HEK293T (cell line): ENCODE measurements around the gene WDFY1.

Source experiments
- CTCF ChIA-PET: fragments of 350-600 bp; formaldehyde crosslinking; extraction: SDS; loops from one replicate; lab custom pipeline; 2021; ENCODE audit warnings: antibody characterized with exemption, inconsistent platforms; lab: Yijun Ruan, JAX
- POLR2A ChIA-PET: fragments of 350-600 bp; formaldehyde crosslinking; extraction: SDS; loops from one replicate; lab custom pipeline; 2020; ENCODE audit warnings: antibody characterized with exemption, inconsistent platforms; lab: Yijun Ruan, JAX
- DNase-seq: peaks from one replicate; pipeline ENCODE4 v3.0.0; 2012; ENCODE audit warnings: mixed read lengths; ENCODE audit errors: extremely low spot score
- ARNT ChIP-seq: fragments of 450-650 bp; IDR thresholded peaks from 2 replicates; pipeline ENCODE4 v1.6.1; 2017; ENCODE audit warnings: mild to moderate bottlenecking
- BHLHE40 ChIP-seq: fragments of 450-650 bp; IDR thresholded peaks from 2 replicates; pipeline ENCODE4 v1.6.1; 2016; ENCODE audit warnings: mild to moderate bottlenecking, moderate library complexity, borderline replicate concordance
- CTBP1 ChIP-seq: fragments of 450-650 bp; IDR thresholded peaks from 2 replicates; pipeline ENCODE4 v1.6.1; 2016; ENCODE audit warnings: borderline replicate concordance
- ELF4 ChIP-seq: fragments of 450-650 bp; IDR thresholded peaks from 2 replicates; pipeline ENCODE4 v1.6.1; 2017; ENCODE audit warnings: antibody characterized with exemption
- FOXA1 ChIP-seq: fragments of 450-650 bp; IDR thresholded peaks from 2 replicates; pipeline ENCODE4 v1.6.1; 2016; ENCODE audit warnings: mild to moderate bottlenecking
- FOXK2 ChIP-seq: fragments of 450-650 bp; IDR thresholded peaks from 2 replicates; pipeline ENCODE4 v1.6.1; 2016; ENCODE audit warnings: mild to moderate bottlenecking
- FOXM1 ChIP-seq: fragments of 450-650 bp; IDR thresholded peaks from 2 replicates; pipeline ENCODE4 v1.6.1; 2017; ENCODE audit warnings: mild to moderate bottlenecking, borderline replicate concordance
- HDGF ChIP-seq: fragments of 450-650 bp; IDR thresholded peaks from 2 replicates; pipeline ENCODE4 v1.6.1; 2017; ENCODE audit warnings: antibody characterized with exemption, borderline replicate concordance
- L3MBTL2 ChIP-seq: fragments of 450-650 bp; conservative IDR thresholded peaks from 2 replicates; pipeline ENCODE4 v1.6.1; 2016; ENCODE audit warnings: mild to moderate bottlenecking
- LEF1 ChIP-seq: fragments of 450-650 bp; IDR thresholded peaks from 2 replicates; pipeline ENCODE4 v1.6.1; 2017; ENCODE audit warnings: mild to moderate bottlenecking, borderline replicate concordance
- NFRKB ChIP-seq: fragments of 450-650 bp; IDR thresholded peaks from 2 replicates; pipeline ENCODE4 v1.6.1; 2016; ENCODE audit warnings: mild to moderate bottlenecking, moderate library complexity
- PKNOX1 ChIP-seq: fragments of 450-650 bp; IDR thresholded peaks from 2 replicates; pipeline ENCODE4 v1.6.1; 2016
- SP1 ChIP-seq: fragments of 450-650 bp; IDR thresholded peaks from 2 replicates; pipeline ENCODE4 v1.6.1; 2017
- SUZ12 ChIP-seq: fragments of 450-650 bp; IDR thresholded peaks from 2 replicates; pipeline ENCODE4 v1.6.1; 2016; ENCODE audit warnings: mild to moderate bottlenecking
- TARDBP ChIP-seq: fragments of 450-650 bp; IDR thresholded peaks from 2 replicates; pipeline ENCODE4 v1.6.1; 2016
- ZNF384 ChIP-seq: fragments of 450-650 bp; IDR thresholded peaks from 2 replicates; pipeline ENCODE4 v1.6.1; 2016

Gene WDFY1

GRCh38 chr2:223896833-223897311, 48.3 kb downstream of the WDFY1 start:
- CTCF ChIA-PET, result interaction anchor here (0.7 kb wide), 1 partner anchor 977 kb away, joined by 3 read pairs; no protein-coding TSS in a partner anchor
- TF ChIP-seq BHLHE40 (no peak), ZNF384 (no peak), TARDBP (no peak), CTBP1 (no peak), SP1 (no peak), SUZ12 (no peak), HDGF (no peak), NFRKB (no peak), FOXK2 (no peak), FOXM1 (no peak), FOXA1 (no peak), PKNOX1 (no peak), ARNT (no peak), ELF4 (no peak), L3MBTL2 (no peak), LEF1 (no peak)
- DNase-seq, result no peak
- POLR2A ChIA-PET, result no interaction called here

- ChIA-PET CTCF (no interaction called here), POLR2A (interaction anchor here (0.6 kb wide), 1 partner anchor 62 kb away, joined by 3 read pairs; the partner anchor contains the start of gene MRPL44)
- TF ChIP-seq SUZ12 (no peak), HDGF (no peak), ZNF384 (no peak), SP1 (no peak), CTBP1 (no peak), L3MBTL2 (no peak), TARDBP (no peak), PKNOX1 (no peak), LEF1 (no peak)
- DNase-seq, result no peak
These were observed 50.2 kb downstream of the WDFY1 start for GRCh38 chr2:223894968-223895367.

GRCh38 chr2:223894009-223894408, 51.1 kb downstream of the WDFY1 start:
- CTCF ChIA-PET, result no interaction called here
- POLR2A ChIA-PET, result no interaction called here

GRCh38 chr2:223890721-223891120, 54.4 kb downstream of the WDFY1 start:
- ChIA-PET POLR2A (no interaction called here), CTCF (no interaction called here)
- TF ChIP-seq ZNF384 (no peak), ELF4 (no peak), SUZ12 (no peak), CTBP1 (no peak), BHLHE40 (no peak), FOXM1 (no peak), FOXK2 (no peak), HDGF (no peak), PKNOX1 (no peak), LEF1 (no peak), NFRKB (no peak), ARNT (no peak), TARDBP (no peak), SP1 (no peak), L3MBTL2 (no peak), FOXA1 (no peak)
- no peak for DNase-seq

More at GRCh38 chr2:223894009-223894408, 51.1 kb downstream of the WDFY1 start:
- DNase-seq, result no peak
- TF ChIP-seq L3MBTL2 (no peak), ARNT (no peak), FOXA1 (no peak), ELF4 (no peak), LEF1 (no peak), HDGF (no peak), SUZ12 (no peak), PKNOX1 (no peak), BHLHE40 (no peak), SP1 (no peak), ZNF384 (no peak), TARDBP (no peak), FOXK2 (no peak), NFRKB (no peak), FOXM1 (no peak), CTBP1 (no peak)

GRCh38 chr2:223889229-223889628, 55.9 kb downstream of the WDFY1 start:
- TF ChIP-seq ZNF384, result no peak
- TF ChIP-seq FOXK2, result no peak
- no peak for TF ChIP-seq FOXM1
- TF ChIP-seq CTBP1, result no peak
- TF ChIP-seq LEF1, result no peak
- TF ChIP-seq NFRKB, result no peak
- TF ChIP-seq HDGF, result no peak
- TF ChIP-seq ELF4, result no peak
- TF ChIP-seq PKNOX1, result no peak
- no peak for TF ChIP-seq SP1
- no peak for TF ChIP-seq TARDBP
- no peak for TF ChIP-seq BHLHE40
- TF ChIP-seq ARNT, result no peak
- no peak for TF ChIP-seq SUZ12
- TF ChIP-seq L3MBTL2, result no peak
- no peak for TF ChIP-seq FOXA1
- ChIA-PET POLR2A (no interaction called here), CTCF (no interaction called here)
- DNase-seq, result no peak
